ENCODE results near the gene RMP24.

The RMP24 gene

DNA sequence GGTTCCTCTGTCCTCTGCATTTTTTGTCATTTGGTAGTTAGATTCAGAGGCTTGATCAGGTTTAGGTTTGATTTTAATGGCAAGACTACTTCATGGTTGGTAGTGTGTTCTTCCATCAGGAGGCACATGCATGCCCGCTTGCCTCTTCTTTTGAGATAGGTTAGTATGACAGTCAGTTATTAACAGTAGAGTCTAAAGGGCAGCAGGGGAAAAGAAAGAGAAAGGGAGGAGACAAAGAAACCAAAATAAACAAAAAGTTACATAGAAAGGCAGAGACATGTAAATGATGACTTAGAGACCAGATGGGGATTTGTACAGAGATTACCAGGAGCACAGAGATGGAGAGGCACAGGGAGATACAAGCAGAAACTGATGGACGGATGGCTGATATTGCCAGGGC lies 10.2 kb upstream of the RMP24 start (continued):
- TF ChIP-seq GPBP1L1 (CRISPR knock-in tag; IDR thresholded peaks at IDR 0.05) (no peak), NR2F6 (IDR thresholded peaks at IDR 0.05) (no peak), NR2F6 (CRISPR knock-in tag; IDR thresholded peaks at IDR 0.05) (no peak), ZNF235 (CRISPR knock-in tag; IDR thresholded peaks at IDR 0.05; ENCODE audit: borderline replicate concordance) (no peak), PHF5A (CRISPR knock-in tag; IDR thresholded peaks at IDR 0.05; ENCODE audit: low read depth, unreplicated experiment) (no peak), AGO2 (optimal IDR thresholded peaks at IDR 0.05; ENCODE audit: low read depth, low read length) (no peak), ZBTB2 (CRISPR knock-in tag; IDR thresholded peaks at IDR 0.05; ENCODE audit: low read depth) (no peak), SMYD3 (CRISPR knock-in tag; IDR thresholded peaks at IDR 0.05) (no peak), ZNF3 (CRISPR knock-in tag; IDR thresholded peaks at IDR 0.05) (no peak), CEBPG (CRISPR knock-in tag; IDR thresholded peaks at IDR 0.05) (no peak), MYC (CRISPR knock-in tag; IDR thresholded peaks at IDR 0.05; ENCODE audit: borderline replicate concordance) (no peak), ZNF30 (CRISPR knock-in tag; IDR thresholded peaks at IDR 0.05) (no peak), SMARCE1 (IDR thresholded peaks at IDR 0.05; ENCODE audit: borderline replicate concordance) (no peak), MTA1 (CRISPR knock-in tag; IDR thresholded peaks at IDR 0.05; ENCODE audit: borderline replicate concordance) (no peak), KLF15 (CRISPR knock-in tag; IDR thresholded peaks at IDR 0.05; ENCODE audit: borderline replicate concordance) (no peak), ZBTB1 (CRISPR knock-in tag; IDR thresholded peaks at IDR 0.05; ENCODE audit: borderline replicate concordance) (no peak), THAP7 (CRISPR knock-in tag; IDR thresholded peaks at IDR 0.05) (no peak), ZNF772 (CRISPR knock-in tag; IDR thresholded peaks at IDR 0.05) (no peak), HOMEZ (CRISPR knock-in tag; IDR thresholded peaks at IDR 0.05; ENCODE audit: low read depth) (0 out of 2 replicates have a peak, but pooled peaks have one; percentile 6), GATAD2A (CRISPR knock-in tag; IDR thresholded peaks at IDR 0.05) (0 out of 2 replicates have a peak, but pooled peaks have one; percentile 29), ZNF562 (CRISPR knock-in tag; IDR thresholded peaks at IDR 0.05; ENCODE audit: borderline replicate concordance) (no peak)
- TF ChIP-seq, protein P1, sequence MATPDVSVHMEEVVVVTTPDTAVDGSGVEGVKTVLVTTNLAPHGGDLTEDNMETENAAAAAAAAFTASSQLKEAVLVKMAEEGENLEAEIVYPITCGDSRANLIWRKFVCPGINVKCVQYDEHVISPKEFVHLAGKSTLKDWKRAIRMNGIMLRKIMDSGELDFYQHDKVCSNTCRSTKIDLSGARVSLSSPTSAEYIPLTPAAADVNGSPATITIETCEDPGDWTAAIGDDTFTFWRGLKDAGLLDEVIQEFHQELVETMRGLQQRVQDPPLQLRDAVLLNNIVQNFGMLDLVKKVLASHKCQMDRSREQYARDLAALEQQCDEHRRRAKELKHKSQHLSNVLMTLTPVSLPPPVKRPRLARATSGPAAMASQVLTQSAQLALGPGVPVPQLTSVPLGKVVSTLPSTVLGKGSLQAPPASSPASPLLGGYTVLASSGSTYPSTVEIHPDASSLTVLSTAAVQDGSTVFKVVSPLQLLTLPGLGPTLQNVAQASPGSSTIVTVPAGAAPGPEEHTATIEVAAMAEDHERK (CRISPR knock-in tag; IDR thresholded peaks at IDR 0.05; ENCODE audit: low read depth) = no peak
